GM12873 (cell line): ENCODE data around the gene CHRNB1.
A peak's percentile ranks its signal among the peaks of the same experiment; 100 is the strongest.

ENCODE experiments used
- CTCF ChIP-seq: IDR thresholded peaks from 2 replicates; pipeline ENCODE4 v1.5.1; 2012; ENCODE audit warnings: low read depth, mild to moderate bottlenecking, moderate library complexity, low read length, control low read depth; ENCODE audit not compliant: insufficient read depth; ENCODE audit errors: missing control alignments

CHRNB1 gene

GRCh38 chr17:7432296-7432695, 12.6 kb upstream of the CHRNB1 start:
- no peak for TF ChIP-seq CTCF

GRCh38 chr17:7435676-7436555, 8.9 kb upstream of the CHRNB1 start:
- TF ChIP-seq CTCF, result peak; percentile 52

- peak; percentile 73 for TF ChIP-seq CTCF
Observed at GRCh38 chr17:7436556-7437368, 8.1 kb upstream of the CHRNB1 start.

- TF ChIP-seq CTCF, result no peak
Observed at GRCh38 chr17:7437369-7437863, 7.4 kb upstream of the CHRNB1 start.

- no peak for TF ChIP-seq CTCF
Observed at GRCh38 chr17:7437950-7438614, 6.8 kb upstream of the CHRNB1 start.

GRCh38 chr17:7438656-7439460, 6.0 kb upstream of the CHRNB1 start:
- TF ChIP-seq CTCF, result no peak
